KMS-11 (cell line): ENCODE data around the gene KIAA2012.
"Not testable (repeated sequence)": the region's sequence is repeated elsewhere in the genome, so short reads cannot be mapped to it uniquely, and the experiment has no call there.

Source experiments
- H2AFZ ChIP-seq: fragments of 200-600 bp; sonication (generic); 2 replicates; pipeline ENCODE4 v1.6.1; 2016; ENCODE audit warnings: antibody characterized with exemption, mixed run types, low read depth
- H3K27ac ChIP-seq: fragments of 200-600 bp; sonication (generic); 2 replicates; pipeline ENCODE4 v1.6.1; 2016; ENCODE audit warnings: mild to moderate bottlenecking, mixed run types
- H3K27me3 ChIP-seq: fragments of 200-600 bp; sonication (generic); 2 replicates; pipeline ENCODE4 v1.6.1; 2017; ENCODE audit warnings: mild to moderate bottlenecking, low read depth, mixed run types, moderate library complexity; ENCODE audit not compliant: insufficient read depth
- H3K36me3 ChIP-seq: fragments of 200-600 bp; sonication (generic); 2 replicates; pipeline ENCODE4 v1.6.1; 2017; ENCODE audit warnings: mild to moderate bottlenecking, mixed run types; ENCODE audit not compliant: insufficient read depth
- H3K4me1 ChIP-seq: fragments of 200-600 bp; sonication (generic); 2 replicates; pipeline ENCODE4 v1.6.1; 2016; ENCODE audit warnings: mild to moderate bottlenecking, low read depth, mixed run types; ENCODE audit not compliant: poor library complexity, severe bottlenecking
- H3K4me2 ChIP-seq: fragments of 200-600 bp; sonication (generic); 2 replicates; pipeline ENCODE4 v1.7.0; 2016; ENCODE audit warnings: mild to moderate bottlenecking, mixed run types
- H3K4me3 ChIP-seq: fragments of 200-600 bp; sonication (generic); IDR thresholded peaks from 2 replicates; pipeline ENCODE4 v1.6.1; 2017; ENCODE audit warnings: low read depth, low read length, mixed read lengths; ENCODE audit not compliant: insufficient read depth
- H3K79me2 ChIP-seq: fragments of 200-600 bp; sonication (generic); 2 replicates; pipeline ENCODE4 v1.6.1; 2016; ENCODE audit warnings: low read depth, mixed run types; ENCODE audit not compliant: insufficient read depth
- H3K9ac ChIP-seq: fragments of 200-600 bp; sonication (generic); 2 replicates; pipeline ENCODE4 v1.6.1; 2016; ENCODE audit warnings: mild to moderate bottlenecking, mixed run types
- H4K20me1 ChIP-seq: fragments of 200-600 bp; sonication (generic); 2 replicates; pipeline ENCODE4 v1.6.1; 2016; ENCODE audit warnings: mild to moderate bottlenecking, mixed run types; ENCODE audit not compliant: insufficient read depth
- TF ChIP-seq, protein P1 (sequence below): fragments of 200-600 bp; sonication (generic); conservative IDR thresholded peaks from 2 replicates; pipeline ENCODE4 v1.6.1; 2017; ENCODE audit warnings: low read depth, mild to moderate bottlenecking, antibody characterized with exemption, low read length, moderate library complexity, mixed read lengths

The KIAA2012 gene

DNA sequence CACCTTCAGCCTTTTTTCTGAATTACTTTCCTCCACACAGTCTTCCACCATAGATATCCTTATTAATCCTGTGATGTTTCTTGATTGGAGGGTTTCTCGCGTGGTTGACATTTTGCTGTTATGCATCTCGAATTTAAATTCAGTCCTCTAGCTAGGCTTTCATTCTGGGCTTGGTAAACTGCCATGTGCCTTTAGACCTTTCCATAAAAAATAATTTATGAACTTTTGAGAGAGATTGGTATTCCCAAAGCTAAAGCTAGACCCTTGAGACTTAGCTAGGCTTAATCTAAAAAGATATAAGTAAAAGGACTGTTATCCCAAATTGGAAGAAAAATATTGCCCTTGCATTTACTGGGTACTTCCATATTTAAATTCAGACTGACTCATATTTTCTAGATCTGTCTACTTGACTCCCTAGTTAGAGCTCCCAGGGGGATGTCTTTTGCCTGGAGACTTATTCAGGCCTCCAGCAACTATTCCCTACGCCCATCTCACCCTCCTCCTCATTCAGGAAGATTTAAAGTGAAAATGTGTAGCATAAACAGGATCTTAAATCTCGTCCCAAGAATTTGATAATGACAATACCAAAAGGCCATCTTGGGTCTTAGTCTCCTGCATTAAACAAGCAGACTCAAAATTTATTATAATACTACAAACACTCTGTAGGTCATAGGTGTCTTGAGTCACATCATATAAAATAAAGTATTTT is 60.3 kb downstream of the KIAA2012 start:
- H3K79me2 ChIP-seq = no peaks in the 10 kb centered on the region
- no peak overlapping the region for H3K27ac ChIP-seq
- no peaks in the 10 kb centered on the region for H3K4me1 ChIP-seq
- no peak overlapping the region for H3K4me3 ChIP-seq
- H2AFZ ChIP-seq = no peak overlapping the region
- no peak overlapping the region for H3K4me2 ChIP-seq
- H3K27me3 ChIP-seq = no peaks in the 10 kb centered on the region
- H4K20me1 ChIP-seq = no peaks in the 10 kb centered on the region
- TF ChIP-seq, protein P1, sequence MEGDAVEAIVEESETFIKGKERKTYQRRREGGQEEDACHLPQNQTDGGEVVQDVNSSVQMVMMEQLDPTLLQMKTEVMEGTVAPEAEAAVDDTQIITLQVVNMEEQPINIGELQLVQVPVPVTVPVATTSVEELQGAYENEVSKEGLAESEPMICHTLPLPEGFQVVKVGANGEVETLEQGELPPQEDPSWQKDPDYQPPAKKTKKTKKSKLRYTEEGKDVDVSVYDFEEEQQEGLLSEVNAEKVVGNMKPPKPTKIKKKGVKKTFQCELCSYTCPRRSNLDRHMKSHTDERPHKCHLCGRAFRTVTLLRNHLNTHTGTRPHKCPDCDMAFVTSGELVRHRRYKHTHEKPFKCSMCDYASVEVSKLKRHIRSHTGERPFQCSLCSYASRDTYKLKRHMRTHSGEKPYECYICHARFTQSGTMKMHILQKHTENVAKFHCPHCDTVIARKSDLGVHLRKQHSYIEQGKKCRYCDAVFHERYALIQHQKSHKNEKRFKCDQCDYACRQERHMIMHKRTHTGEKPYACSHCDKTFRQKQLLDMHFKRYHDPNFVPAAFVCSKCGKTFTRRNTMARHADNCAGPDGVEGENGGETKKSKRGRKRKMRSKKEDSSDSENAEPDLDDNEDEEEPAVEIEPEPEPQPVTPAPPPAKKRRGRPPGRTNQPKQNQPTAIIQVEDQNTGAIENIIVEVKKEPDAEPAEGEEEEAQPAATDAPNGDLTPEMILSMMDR = no peak
- H3K9ac ChIP-seq = no peak overlapping the region
- H3K36me3 ChIP-seq = no peaks in the 10 kb centered on the region

DNA sequence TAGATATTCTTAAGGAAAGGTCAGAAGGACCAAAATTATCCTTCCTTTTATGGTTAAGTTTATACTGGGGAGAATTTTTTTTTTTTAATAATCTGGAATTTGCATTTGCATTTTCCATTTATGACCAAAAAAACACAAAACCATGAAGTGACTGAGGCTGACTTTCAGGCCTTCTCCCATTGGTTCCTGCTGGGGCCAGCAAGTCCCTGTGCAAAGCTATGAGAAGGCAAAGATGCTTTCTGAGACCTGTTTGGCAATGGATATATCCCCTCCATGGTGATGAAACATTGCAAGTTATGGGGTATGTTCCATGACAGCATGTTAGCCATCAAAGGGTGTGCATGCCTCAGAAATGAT is 60.8 kb downstream of the KIAA2012 start:
- Histone ChIP-seq H3K4me3 (no peak overlapping the region), H3K27ac (no peak overlapping the region), H4K20me1 (no peaks in the 10 kb centered on the region), H3K27me3 (no peaks in the 10 kb centered on the region), H2AFZ (no peak overlapping the region), H3K4me2 (no peak overlapping the region), H3K36me3 (no peaks in the 10 kb centered on the region), H3K79me2 (no peaks in the 10 kb centered on the region), H3K9ac (no peak overlapping the region), H3K4me1 (no peaks in the 10 kb centered on the region)
- TF ChIP-seq, protein P1 = no peak

DNA sequence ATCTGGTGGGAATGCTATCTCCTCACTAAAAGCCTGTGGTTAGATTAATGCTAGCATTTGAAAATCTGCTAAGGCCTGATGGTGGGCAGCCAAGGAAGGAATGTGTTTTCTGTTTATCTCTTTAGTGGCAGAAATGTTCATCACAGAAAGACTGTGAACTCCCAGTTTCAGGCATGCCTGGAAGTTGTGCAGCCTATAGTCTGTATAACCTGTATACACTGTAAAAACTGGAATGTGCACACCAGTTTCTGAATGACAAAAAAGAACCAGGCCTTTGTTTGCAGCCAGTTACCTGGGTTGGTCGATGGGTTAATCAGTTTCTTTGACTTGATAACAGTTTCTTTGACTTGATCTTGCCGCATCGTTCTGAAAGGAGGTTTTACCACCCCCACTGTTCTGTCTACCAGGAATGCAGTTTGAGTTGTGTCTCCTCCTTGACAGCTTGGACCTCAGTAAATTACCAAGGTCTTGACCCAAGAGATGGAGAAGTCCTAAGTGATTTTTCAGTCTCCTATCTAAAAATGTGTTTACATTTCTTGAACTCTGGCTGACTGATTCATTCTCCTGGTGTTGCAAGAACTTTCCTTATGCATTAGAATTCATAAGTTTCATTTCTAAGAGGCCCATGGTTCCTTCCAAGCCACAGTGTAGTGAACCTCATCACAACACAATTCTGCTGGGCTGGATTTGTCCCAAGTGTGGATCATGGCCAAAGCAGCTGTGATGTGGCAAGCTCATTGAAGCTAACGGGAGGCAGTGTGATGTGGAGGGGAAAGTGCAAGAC is 62.2 kb downstream of the KIAA2012 start:
- Histone ChIP-seq H3K4me3 (no peak overlapping the region), H4K20me1 (no peaks in the 10 kb centered on the region), H3K27ac (no peak overlapping the region), H3K79me2 (no peaks in the 10 kb centered on the region), H3K4me2 (no peak overlapping the region), H3K4me1 (no peaks in the 10 kb centered on the region), H3K36me3 (no peaks in the 10 kb centered on the region), H3K27me3 (no peaks in the 10 kb centered on the region), H3K9ac (no peak overlapping the region), H2AFZ (no peak overlapping the region)
- TF ChIP-seq, protein P1 = no peak

DNA sequence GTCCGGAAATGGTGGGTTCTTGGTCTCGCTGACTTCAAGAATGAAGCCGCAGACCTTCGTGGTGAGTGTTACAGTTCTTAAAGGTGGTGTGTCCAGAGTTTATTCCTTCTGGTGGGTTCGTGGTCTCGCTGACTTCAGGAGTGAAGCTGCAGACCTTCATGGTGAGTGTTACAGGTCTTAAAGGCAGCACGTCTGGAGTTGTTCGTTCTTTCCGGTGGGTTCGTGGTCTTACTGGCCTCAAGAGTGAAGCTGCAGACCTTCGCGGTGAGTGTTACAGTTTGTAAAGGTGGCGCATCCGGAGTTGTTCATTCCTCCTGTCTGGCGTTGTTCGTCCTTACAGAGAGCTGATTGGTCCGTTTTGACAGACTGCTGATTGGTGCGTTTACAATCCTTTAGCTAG is 63.0 kb downstream of the KIAA2012 start:
- not testable (repeated sequence) for H3K27me3 ChIP-seq, H3K4me2 ChIP-seq, H2AFZ ChIP-seq, H4K20me1 ChIP-seq, H3K4me1 ChIP-seq, H3K4me3 ChIP-seq, H3K27ac ChIP-seq, H3K9ac ChIP-seq, H3K79me2 ChIP-seq, H3K36me3 ChIP-seq

- TF ChIP-seq, protein P1 = no peak
- no peak overlapping the region for H3K4me3 ChIP-seq
- no peaks in the 10 kb centered on the region for H3K36me3 ChIP-seq
- H3K27ac ChIP-seq = no peak overlapping the region
- no peaks in the 10 kb centered on the region for H3K27me3 ChIP-seq
- no peak overlapping the region for H2AFZ ChIP-seq
- no peak overlapping the region for H3K9ac ChIP-seq
- H3K79me2 ChIP-seq = no peaks in the 10 kb centered on the region
- no peaks in the 10 kb centered on the region for H4K20me1 ChIP-seq
- H3K4me1 ChIP-seq = no peaks in the 10 kb centered on the region
- no peak overlapping the region for H3K4me2 ChIP-seq
These were observed 63.5 kb downstream of the KIAA2012 start for GRCh38 chr2:202136526-202136925.
